ENCODE measurements around the gene FGF22.
"Not testable (repeated sequence)": the region's sequence is repeated elsewhere in the genome, so short reads cannot be mapped to it uniquely, and the experiment has no call there.

FGF22 gene

GRCh38 chr19:661427-662196 is 21.9 kb downstream of the FGF22 start:
- no peak for DNase-seq

DNA sequence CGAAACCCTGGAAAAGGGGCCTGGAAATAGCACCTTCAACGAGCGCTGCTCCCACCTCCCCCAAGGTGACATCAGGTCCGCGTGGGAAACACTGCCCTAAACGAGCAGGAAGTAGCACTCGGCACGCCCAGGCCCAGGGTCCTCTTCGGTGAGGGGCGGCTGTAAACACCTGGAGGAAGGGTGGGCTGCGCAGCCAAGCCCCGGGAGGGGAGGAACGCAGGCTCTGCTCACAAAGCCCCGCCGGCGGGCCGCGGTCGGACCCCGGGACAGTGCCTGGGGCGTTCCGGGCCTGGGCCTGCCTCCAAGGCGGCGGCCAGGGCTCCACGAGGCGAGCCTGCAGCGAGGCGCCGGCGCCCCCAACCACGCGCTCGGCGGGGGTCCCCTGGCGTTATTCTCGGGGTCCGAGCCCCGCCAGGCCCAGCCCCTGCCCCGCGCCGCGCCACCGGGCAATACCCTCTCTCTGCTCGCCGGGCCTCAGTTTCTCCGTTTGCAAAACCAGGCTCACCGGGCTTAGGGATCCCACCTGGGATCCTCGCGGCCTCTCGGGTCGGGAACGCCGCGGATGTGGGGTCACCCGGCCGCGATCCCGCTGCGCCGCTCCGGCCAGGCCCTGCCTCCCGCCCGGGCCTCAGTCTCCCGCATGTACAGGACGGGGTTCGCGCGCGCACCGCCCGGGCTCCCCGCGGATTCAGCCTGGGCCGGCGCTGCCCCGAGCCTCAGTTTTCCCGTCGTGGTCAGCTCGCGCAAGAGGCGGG is 22.7 kb downstream of the FGF22 start:
- DNase-seq: peak in 1 of 2 experiments; percentile 25

GRCh38 chr19:662962-663681 is 23.4 kb downstream of the FGF22 start, which contains the start of gene RNF126:
Gene RNF126 (minus strand): TSS chr19:663214. CDS start chr19:663121, 93 bp downstream.
- peak; percentile 81 to 91 for DNase-seq

DNA sequence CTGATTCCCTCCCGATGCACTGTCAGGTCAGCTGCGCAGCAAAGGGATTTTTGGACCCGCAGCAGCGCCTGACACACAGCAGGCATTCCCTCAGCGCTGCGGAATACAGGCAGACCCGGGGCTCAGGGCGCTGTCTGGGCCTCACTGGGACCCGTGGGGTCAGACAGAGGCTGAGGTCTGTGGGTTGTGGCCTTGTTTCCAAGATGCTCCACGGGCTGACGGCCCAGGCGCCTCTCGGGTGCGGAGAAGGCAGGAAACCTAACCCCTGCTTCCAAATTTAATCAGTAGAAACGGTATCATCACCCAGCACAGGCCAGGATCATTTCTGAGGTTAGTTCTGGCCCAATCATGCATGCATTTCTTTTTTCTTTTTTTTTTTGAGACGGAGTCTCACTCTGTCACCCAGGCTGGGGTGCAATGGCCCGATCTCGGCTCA is 24.0 kb downstream of the FGF22 start:
- DNase-seq: no peak

DNA sequence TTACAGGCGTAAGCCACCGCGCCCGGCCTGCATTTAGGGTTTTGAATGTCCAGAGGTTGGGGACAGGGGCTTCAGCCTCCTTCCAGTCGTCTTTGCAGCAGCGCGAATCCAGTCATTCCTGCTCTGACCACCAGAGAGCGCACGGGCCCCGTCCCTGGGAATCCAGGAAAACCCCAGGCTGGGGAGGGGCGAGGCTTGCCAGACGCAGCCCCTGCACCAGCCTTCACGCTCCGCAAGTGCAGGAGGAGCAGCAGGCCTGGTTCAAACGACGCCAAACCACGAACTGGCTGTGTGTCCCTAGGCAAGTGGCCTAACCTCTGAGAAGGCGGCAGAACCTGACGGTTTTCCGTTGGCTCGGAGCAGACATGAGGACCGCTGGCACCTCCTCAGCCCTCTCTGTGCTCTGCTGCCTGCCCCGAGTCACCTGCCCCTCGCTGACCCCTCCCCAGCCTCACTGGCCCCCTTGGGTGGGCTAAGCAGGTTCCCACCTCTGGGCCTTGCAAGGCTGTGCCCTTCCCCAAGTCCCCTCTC is 25.3 kb downstream of the FGF22 start:
- peak; percentile 59 to 83 for DNase-seq

DNA sequence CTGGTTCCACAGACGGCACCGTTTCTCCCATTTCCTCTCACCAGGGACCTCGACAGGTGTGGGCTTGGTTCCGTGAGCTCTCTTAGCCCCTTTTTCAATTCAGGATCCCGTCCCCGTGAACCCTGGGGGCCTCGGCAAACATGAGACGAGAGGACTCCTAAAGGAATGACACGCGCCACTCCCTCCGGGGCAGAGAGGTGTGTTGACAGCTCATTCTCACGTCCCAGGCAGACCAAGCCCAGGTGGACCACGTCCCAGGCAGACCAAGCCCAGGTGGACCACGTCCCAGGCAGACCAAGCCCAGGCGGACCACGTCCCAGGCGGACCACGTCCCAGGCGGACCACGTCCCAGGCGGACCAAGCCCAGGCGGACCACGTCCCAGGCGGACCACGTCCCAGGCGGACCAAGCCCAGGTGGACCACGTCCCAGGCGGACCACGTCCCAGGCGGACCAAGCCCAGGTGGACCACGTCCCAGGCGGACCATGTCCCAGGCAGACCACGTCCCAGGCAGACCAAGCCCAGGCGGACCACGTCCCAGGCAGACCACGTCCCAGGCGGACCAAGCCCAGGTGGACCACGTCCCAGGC is 27.4 kb downstream of the FGF22 start:
- not testable (repeated sequence) for DNase-seq

- DNase-seq: not testable (repeated sequence)
Observed at GRCh38 chr19:668675-669434, 29.2 kb downstream of the FGF22 start.

GRCh38 chr19:670609-671075 is 31.0 kb downstream of the FGF22 start:
- no peak for DNase-seq

DNA sequence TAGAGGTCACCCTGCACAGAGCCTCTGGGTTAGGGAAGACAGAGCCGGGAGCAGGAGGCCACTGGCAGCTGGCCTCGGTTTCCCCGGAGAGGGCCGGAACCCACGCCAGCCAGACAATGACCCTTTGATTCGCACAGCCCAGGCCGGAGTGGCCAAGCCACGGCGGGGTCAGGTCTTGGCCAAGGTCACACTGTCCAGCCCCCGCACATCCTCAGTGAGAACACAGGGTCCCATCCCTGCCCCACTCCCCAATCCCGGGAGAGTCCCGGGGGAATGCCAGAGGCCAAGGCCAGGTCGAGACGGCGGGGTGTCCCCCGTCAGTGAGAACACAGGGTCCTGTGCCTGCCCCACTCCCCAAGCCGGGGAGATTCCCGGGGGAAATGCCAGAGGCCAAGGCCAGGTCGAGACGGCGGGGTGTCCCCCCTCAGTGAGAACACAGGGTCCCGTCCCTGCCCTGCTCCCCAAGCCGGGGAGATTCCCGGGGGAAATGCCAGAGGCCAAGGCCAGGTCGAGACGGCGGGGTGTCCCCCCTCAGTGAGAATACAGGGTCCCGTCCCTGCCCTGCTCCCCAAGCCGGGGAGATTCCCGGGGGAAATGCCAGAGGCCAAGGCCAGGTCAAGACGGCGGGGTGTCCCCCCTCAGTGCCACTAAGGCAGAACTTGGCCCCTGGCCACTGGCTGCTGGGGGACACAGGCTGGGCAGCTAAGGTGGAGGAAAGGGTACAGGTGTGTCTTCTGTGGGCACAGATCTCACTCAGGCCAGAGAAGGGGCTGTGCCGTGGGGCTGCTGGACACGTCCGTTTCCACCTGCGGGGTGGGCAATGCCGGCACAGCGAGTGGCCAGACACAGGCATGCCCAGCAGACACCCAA is 34.8 kb downstream of the FGF22 start:
- DNase-seq: no peak

GRCh38 chr19:676007-676338 is 36.3 kb downstream of the FGF22 start:
- no peak for DNase-seq

DNA sequence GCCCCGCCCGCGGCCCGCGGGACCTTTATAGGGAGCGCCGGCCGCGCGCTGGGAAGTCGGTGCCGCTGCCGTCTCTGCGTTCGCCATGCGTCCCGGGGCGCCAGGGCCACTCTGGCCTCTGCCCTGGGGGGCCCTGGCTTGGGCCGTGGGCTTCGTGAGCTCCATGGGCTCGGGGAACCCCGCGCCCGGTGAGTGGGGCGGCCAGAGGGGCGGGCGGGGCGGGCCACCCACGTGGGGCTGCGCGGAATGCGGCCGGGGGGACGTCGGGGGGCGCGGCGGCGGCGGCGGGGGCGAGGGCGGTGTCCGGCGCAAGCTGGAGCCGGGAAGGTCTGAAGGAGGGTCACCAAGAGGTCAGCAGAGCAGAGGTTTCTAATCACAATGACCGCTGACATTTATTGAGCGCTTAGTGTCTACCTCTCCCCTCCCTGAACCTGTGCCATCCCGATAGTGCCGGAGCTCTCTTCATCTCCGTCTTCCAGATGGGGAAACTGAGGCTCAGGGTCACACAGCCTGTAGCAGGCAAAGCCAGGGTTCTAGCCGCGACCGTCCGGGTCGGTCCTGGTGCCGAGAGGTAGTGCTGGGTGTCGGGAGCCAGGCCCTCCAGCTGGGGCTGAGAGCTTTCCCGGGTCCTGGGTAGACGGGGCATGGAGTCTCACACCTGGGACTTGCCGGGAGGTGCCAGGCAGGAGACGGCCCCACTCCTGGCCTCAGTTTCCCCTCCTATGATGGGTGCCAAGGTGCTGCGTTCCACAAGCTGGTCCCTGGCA is 36.8 kb downstream of the FGF22 start, which contains the start of gene FSTL3:
TSS of gene FSTL3 (plus strand) at position 54 of the 767 bp plus-strand sequence. CDS start at position 86, 32 bp downstream.
- DNase-seq: no peak

- no peak for DNase-seq
Observed at GRCh38 chr19:677201-677600, 37.5 kb downstream of the FGF22 start.

GRCh38 chr19:677601-678436 is 38.1 kb downstream of the FGF22 start:
- DNase-seq: no peak

DNA sequence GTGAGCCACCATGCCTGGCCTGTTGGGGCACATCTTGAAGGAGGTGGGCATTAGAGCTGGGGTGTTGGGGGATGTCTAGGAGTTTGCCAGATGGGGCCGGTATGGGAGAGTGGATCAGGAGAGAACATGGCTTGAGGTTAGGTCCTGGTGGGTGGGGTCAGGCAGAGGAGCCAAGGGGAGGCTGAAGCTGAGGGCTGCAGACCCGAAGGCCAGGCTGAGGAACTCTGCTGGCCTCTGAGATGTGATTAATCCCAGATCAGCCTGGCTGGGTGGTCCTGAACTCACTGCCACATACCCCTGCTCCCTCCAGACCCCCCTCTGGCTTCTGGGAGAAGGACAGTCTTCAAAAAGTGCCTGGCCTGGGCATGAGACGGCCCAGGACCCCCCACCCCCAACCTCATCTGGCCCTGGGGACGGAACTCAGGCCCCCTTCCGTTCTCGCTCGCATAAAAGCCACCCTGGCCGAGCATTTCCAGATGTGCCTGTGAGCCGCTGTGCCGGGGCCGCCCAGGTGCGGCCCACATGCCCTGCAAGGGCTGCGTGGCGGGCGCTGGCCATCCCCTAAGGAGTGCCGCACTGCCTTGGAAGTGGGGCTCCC is 39.2 kb downstream of the FGF22 start:
- no peak for DNase-seq

DNA sequence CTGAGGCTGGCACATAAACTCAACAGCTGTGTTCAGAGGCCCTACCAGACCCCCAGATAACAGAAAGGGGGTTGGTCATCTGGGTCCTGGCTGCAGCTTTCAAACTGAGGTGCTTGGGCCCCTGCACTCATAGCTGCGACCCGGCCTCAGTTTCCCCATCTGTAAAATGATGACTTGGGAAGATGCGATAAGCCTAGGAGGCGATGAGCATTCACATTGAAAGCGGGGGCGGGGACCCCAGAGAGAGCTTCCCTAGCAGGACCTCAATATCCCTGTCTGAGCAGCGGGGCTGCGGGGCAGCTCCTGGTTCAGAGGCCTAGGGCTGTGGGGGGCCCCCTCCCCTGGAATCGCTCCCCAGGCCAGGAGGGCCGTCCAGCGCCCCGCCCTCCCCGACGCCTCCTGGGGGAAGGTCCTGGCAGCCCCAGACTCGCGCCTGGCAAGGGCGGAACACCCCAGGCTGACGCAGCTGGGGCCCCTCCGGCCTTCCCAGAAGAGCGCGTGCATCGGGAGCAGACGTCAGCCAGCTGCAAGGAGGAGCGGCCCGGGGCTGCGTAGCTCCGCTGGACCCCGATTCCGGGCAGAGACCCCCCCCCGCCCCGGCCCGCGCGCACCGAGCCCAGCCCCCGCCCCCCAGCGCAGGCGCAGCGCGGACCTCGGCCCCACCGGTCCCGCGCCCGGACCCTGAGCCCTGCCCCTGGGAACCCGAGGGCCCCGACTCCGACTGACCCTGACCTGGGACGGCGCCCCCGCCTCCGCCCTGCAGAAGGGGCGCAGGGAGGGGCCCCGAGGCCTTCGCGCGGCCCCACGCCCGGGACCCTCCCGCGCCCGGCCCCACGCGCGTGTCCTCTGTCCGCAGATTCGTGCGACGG is 40.0 kb downstream of the FGF22 start:
- DNase-seq: peak in 1 of 2 experiments; percentile 35

- peak; percentile 86 to 94 for DNase-seq
Observed at GRCh38 chr19:680287-681028, 40.8 kb downstream of the FGF22 start.
